Ishikawa (cell line): ENCODE results near the gene DNPEP.

ENCODE experiments used
- CEBPB ChIP-seq: IDR thresholded peaks from 2 replicates; pipeline ENCODE4 v1.6.1; 2012
- CREB1 ChIP-seq: IDR thresholded peaks from 2 replicates; pipeline ENCODE4 v1.6.1; 2012; ENCODE audit warnings: low read depth
- EGR1 ChIP-seq: IDR thresholded peaks from 2 replicates; pipeline ENCODE4 v1.6.1; 2012
- EP300 ChIP-seq: IDR thresholded peaks from 2 replicates; pipeline ENCODE4 v1.6.1; 2012; ENCODE audit warnings: borderline replicate concordance
- FOXM1 ChIP-seq: IDR thresholded peaks from 2 replicates; pipeline ENCODE4 v1.6.1; 2012; ENCODE audit warnings: low read depth, borderline replicate concordance
- MAX ChIP-seq: IDR thresholded peaks from 2 replicates; pipeline ENCODE4 v1.6.1; 2012
- NFIC ChIP-seq: IDR thresholded peaks from 2 replicates; pipeline ENCODE4 v1.6.1; 2012
- RAD21 ChIP-seq: IDR thresholded peaks from 2 replicates; pipeline ENCODE4 v1.6.1; 2012; ENCODE audit warnings: low read depth
- TAF1 ChIP-seq: IDR thresholded peaks from 2 replicates; pipeline ENCODE4 v1.6.1; 2012; ENCODE audit warnings: low read depth, mild to moderate bottlenecking
- TCF12 ChIP-seq: IDR thresholded peaks from 2 replicates; pipeline ENCODE4 v1.6.1; 2012; ENCODE audit warnings: low read depth
- TEAD4 ChIP-seq: IDR thresholded peaks from 2 replicates; pipeline ENCODE4 v1.6.1; 2012
- USF1 ChIP-seq: IDR thresholded peaks from 2 replicates; pipeline ENCODE4 v1.6.1; 2012
- YY1 ChIP-seq: IDR thresholded peaks from 2 replicates; pipeline ENCODE4 v1.6.1; 2012; ENCODE audit warnings: low read depth
- ZBTB7A ChIP-seq: IDR thresholded peaks from 2 replicates; pipeline ENCODE4 v1.6.1; 2012; ENCODE audit warnings: low read depth
- TF ChIP-seq, protein P1 (sequence below): IDR thresholded peaks from 2 replicates; pipeline ENCODE4 v1.6.1; 2012; ENCODE audit warnings: low read depth, mild to moderate bottlenecking

DNPEP gene

GRCh38 chr2:219344751-219345430 lies 42.8 kb downstream of the DNPEP start:
- no peak for TF ChIP-seq TCF12
- TF ChIP-seq TAF1, result no peak
- no peak for TF ChIP-seq MAX
- TF ChIP-seq USF1, result no peak
- no peak for TF ChIP-seq CREB1
- TF ChIP-seq FOXM1, result no peak
- TF ChIP-seq CEBPB, result no peak
- no peak for TF ChIP-seq ZBTB7A

GRCh38 chr2:219335373-219335786 lies 52.3 kb downstream of the DNPEP start:
- TF ChIP-seq CEBPB (no peak), USF1 (no peak), CREB1 (no peak)
- TF ChIP-seq, protein P1, sequence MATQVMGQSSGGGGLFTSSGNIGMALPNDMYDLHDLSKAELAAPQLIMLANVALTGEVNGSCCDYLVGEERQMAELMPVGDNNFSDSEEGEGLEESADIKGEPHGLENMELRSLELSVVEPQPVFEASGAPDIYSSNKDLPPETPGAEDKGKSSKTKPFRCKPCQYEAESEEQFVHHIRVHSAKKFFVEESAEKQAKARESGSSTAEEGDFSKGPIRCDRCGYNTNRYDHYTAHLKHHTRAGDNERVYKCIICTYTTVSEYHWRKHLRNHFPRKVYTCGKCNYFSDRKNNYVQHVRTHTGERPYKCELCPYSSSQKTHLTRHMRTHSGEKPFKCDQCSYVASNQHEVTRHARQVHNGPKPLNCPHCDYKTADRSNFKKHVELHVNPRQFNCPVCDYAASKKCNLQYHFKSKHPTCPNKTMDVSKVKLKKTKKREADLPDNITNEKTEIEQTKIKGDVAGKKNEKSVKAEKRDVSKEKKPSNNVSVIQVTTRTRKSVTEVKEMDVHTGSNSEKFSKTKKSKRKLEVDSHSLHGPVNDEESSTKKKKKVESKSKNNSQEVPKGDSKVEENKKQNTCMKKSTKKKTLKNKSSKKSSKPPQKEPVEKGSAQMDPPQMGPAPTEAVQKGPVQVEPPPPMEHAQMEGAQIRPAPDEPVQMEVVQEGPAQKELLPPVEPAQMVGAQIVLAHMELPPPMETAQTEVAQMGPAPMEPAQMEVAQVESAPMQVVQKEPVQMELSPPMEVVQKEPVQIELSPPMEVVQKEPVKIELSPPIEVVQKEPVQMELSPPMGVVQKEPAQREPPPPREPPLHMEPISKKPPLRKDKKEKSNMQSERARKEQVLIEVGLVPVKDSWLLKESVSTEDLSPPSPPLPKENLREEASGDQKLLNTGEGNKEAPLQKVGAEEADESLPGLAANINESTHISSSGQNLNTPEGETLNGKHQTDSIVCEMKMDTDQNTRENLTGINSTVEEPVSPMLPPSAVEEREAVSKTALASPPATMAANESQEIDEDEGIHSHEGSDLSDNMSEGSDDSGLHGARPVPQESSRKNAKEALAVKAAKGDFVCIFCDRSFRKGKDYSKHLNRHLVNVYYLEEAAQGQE, result no peak

DNA sequence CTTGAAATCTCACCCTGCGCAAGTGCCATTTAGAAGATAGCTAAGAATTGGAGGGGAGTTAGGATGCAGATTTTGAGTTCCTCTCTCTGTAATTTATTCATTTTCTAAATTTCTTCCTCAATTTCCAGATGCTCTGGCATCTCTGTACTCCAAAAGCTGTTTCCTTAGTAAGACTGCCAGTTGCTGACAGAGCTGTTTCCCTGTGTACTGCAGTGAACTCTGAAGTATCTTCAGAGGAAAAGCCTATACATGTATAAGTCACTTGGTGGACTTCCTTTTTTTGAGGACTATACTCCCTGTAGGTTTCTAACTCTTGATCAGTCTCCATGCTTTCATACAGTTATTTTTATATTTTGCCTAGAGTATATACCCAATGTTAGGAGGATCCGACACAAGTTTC lies 53.6 kb downstream of the DNPEP start:
- TF ChIP-seq RAD21 (no peak), CREB1 (no peak), EP300 (no peak), TEAD4 (no peak), NFIC (no peak), ZBTB7A (no peak), CEBPB (no peak), TCF12 (no peak), TAF1 (no peak), EGR1 (no peak), USF1 (no peak), MAX (no peak), FOXM1 (no peak), YY1 (no peak)
- TF ChIP-seq, protein P1, result no peak

- TF ChIP-seq EP300 (no peak), TAF1 (no peak)
Observed at GRCh38 chr2:219332542-219332941, 55.2 kb downstream of the DNPEP start, which contains the start of gene RESP18. RESP18 (minus strand) TSS chr2:219332744.

GRCh38 chr2:219331560-219332213 lies 56.0 kb downstream of the DNPEP start:
- TF ChIP-seq CEBPB (no peak), EGR1 (no peak), CREB1 (no peak), RAD21 (no peak), YY1 (no peak), TCF12 (no peak), TEAD4 (peak; percentile 48), EP300 (no peak), TAF1 (no peak), MAX (peak; percentile 72), NFIC (no peak), ZBTB7A (no peak), USF1 (no peak), FOXM1 (no peak)
- TF ChIP-seq, protein P1, result peak; percentile 99
